ENCODE results near the gene CLEC16A. TPM values are rescaled to one million over a fixed set of nuclear protein-coding genes. Genes with fewer than 3 reads are reported as not detected.

CLEC16A gene
- polyA plus RNA-seq, 3 donors = 24.2 to 26.8 (median 24.9) TPM

- no peak for DNase-seq (ENCODE audit: extremely low read depth in 1 of 11, low read depth in 9 of 11, low spot score in 4 of 11)
Measured at GRCh38 chr16:11082860-11083388, 138.6 kb downstream of the CLEC16A start.

- DNase-seq (ENCODE audit: extremely low read depth in 1 of 11, low read depth in 9 of 11, low spot score in 4 of 11) = peak in 1 of 11 donors; percentile 50
Measured at GRCh38 chr16:11084484-11084875, 140.1 kb downstream of the CLEC16A start.

GRCh38 chr16:11084876-11085485, 140.6 kb downstream of the CLEC16A start:
- peak in 3 of 11 donors; percentile 66 to 70 (median 68) for DNase-seq (ENCODE audit: extremely low read depth in 1 of 11, low read depth in 9 of 11, low spot score in 4 of 11)

GRCh38 chr16:11085916-11086315, 141.6 kb downstream of the CLEC16A start:
- DNase-seq (ENCODE audit: extremely low read depth in 1 of 11, low read depth in 9 of 11, low spot score in 4 of 11) = no peak

- DNase-seq (ENCODE audit: extremely low read depth in 1 of 11, low read depth in 9 of 11, low spot score in 4 of 11) = no peak
Measured at GRCh38 chr16:11087691-11088073, 143.3 kb downstream of the CLEC16A start.

GRCh38 chr16:11088074-11088730, 143.8 kb downstream of the CLEC16A start:
- no peak for DNase-seq (ENCODE audit: extremely low read depth in 1 of 11, low read depth in 9 of 11, low spot score in 4 of 11)

- no peak for DNase-seq (ENCODE audit: extremely low read depth in 1 of 11, low read depth in 9 of 11, low spot score in 4 of 11)
Measured at GRCh38 chr16:11088831-11089230, 144.5 kb downstream of the CLEC16A start.

- peak in 2 of 11 donors; percentile 52 to 54 for DNase-seq (ENCODE audit: extremely low read depth in 1 of 11, low read depth in 9 of 11, low spot score in 4 of 11)
Measured at GRCh38 chr16:11089504-11090124, 145.2 kb downstream of the CLEC16A start.

GRCh38 chr16:11090232-11090631, 145.9 kb downstream of the CLEC16A start:
- DNase-seq (ENCODE audit: extremely low read depth in 1 of 11, low read depth in 9 of 11, low spot score in 4 of 11) = no peak

- DNase-seq (ENCODE audit: extremely low read depth in 1 of 11, low read depth in 9 of 11, low spot score in 4 of 11) = no peak
Measured at GRCh38 chr16:11091021-11091785, 146.8 kb downstream of the CLEC16A start.

GRCh38 chr16:11092788-11093571, 148.6 kb downstream of the CLEC16A start:
- DNase-seq (ENCODE audit: extremely low read depth in 1 of 11, low read depth in 9 of 11, low spot score in 4 of 11) = no peak

GRCh38 chr16:11093572-11094074, 149.3 kb downstream of the CLEC16A start:
- no peak for DNase-seq (ENCODE audit: extremely low read depth in 1 of 11, low read depth in 9 of 11, low spot score in 4 of 11)

- DNase-seq (ENCODE audit: extremely low read depth in 1 of 11, low read depth in 9 of 11, low spot score in 4 of 11) = no peak
Measured at GRCh38 chr16:11094075-11094856, 149.9 kb downstream of the CLEC16A start.

GRCh38 chr16:11094857-11095565, 150.6 kb downstream of the CLEC16A start:
- DNase-seq (ENCODE audit: extremely low read depth in 1 of 11, low read depth in 9 of 11, low spot score in 4 of 11) = no peak

- no peak for DNase-seq (ENCODE audit: extremely low read depth in 1 of 11, low read depth in 9 of 11, low spot score in 4 of 11)
Measured at GRCh38 chr16:11095935-11096334, 151.6 kb downstream of the CLEC16A start.

- DNase-seq (ENCODE audit: extremely low read depth in 1 of 11, low read depth in 9 of 11, low spot score in 4 of 11) = no peak
Measured at GRCh38 chr16:11097094-11097786, 152.9 kb downstream of the CLEC16A start.

- no peak for DNase-seq (ENCODE audit: extremely low read depth in 1 of 11, low read depth in 9 of 11, low spot score in 4 of 11)
Measured at GRCh38 chr16:11097787-11098167, 153.4 kb downstream of the CLEC16A start.
